OCI-LY7 (cell line): ENCODE measurements around the gene CPNE9. TPM values are rescaled to one million over a fixed set of nuclear protein-coding genes. Genes with fewer than 3 reads are reported as not detected.
"Not testable (repeated sequence)": the region's sequence is repeated elsewhere in the genome, so short reads cannot be mapped to it uniquely, and the experiment has no call there.

ENCODE experiments used
- BruUV-seq: library from RNA; stranded (reverse); fragments of 400-500 nt; replicated peaks from 2 replicates; lab custom pipeline; 2021; lab: Mats Ljungman, UMichigan
- CTCF ChIA-PET: fragments of 300-600 bp; sonication (Branson Sonifier 250); formaldehyde crosslinking; loops from one replicate; lab custom pipeline; 2022; ENCODE audit warnings: antibody characterized with exemption; ENCODE audit not compliant: unreplicated experiment; lab: Charles Lee
- POLR2A ChIA-PET: fragments of 300-600 bp; sonication (Branson Sonifier 250); formaldehyde crosslinking; loops from one replicate; lab custom pipeline; 2022; ENCODE audit warnings: antibody characterized with exemption; lab: Charles Lee
- DNase-seq: peaks from one replicate; pipeline ENCODE4 v3.0.0-alpha.2; 2015; ENCODE audit warnings: low spot score
- H2AFZ ChIP-seq: fragments of 200-600 bp; sonication (generic), shearing (Covaris generic); 2 replicates; pipeline ENCODE4 v1.6.1; 2014; ENCODE audit warnings: mild to moderate bottlenecking, antibody characterized with exemption, low read length, moderate library complexity
- H3K27ac ChIP-seq: fragments of 200-600 bp; sonication (generic); 2 replicates; pipeline ENCODE4 v1.5.1; 2014; ENCODE audit warnings: mixed run types, low read depth, mild to moderate bottlenecking, moderate library complexity, low read length, inconsistent platforms; ENCODE audit not compliant: poor library complexity, severe bottlenecking
- H3K36me3 ChIP-seq: fragments of 200-600 bp; sonication (generic); 2 replicates; pipeline ENCODE4 v1.6.1; 2014; ENCODE audit warnings: mild to moderate bottlenecking, antibody characterized with exemption, low read length, moderate library complexity, mixed read lengths; ENCODE audit not compliant: insufficient read depth
- H3K4me1 ChIP-seq: fragments of 200-600 bp; sonication (generic); 2 replicates; pipeline ENCODE4 v1.5.1; 2014; ENCODE audit warnings: mild to moderate bottlenecking, low read length; ENCODE audit not compliant: insufficient read depth, poor library complexity, severe bottlenecking
- H3K4me2 ChIP-seq: fragments of 200-600 bp; sonication (generic); 2 replicates; pipeline ENCODE4 v1.6.1; 2014; ENCODE audit warnings: mild to moderate bottlenecking, low read length
- H3K4me3 ChIP-seq: fragments of 200-600 bp; sonication (generic); 2 replicates; pipeline ENCODE4 v1.5.1; 2014; ENCODE audit warnings: mild to moderate bottlenecking, low read depth, low read length; ENCODE audit not compliant: poor library complexity, severe bottlenecking
- H3K79me2 ChIP-seq: fragments of 200-600 bp; sonication (generic); 2 replicates; pipeline ENCODE4 v1.6.1; 2016; ENCODE audit warnings: low read depth, mild to moderate bottlenecking, low read length, moderate library complexity, mixed read lengths; ENCODE audit not compliant: insufficient read depth
- H3K9me2 ChIP-seq: fragments of 200-600 bp; sonication (generic); 2 replicates; pipeline ENCODE4 v1.6.1; 2016; ENCODE audit warnings: mild to moderate bottlenecking, low read length, mixed read lengths; ENCODE audit not compliant: insufficient read depth
- H3K9me3 ChIP-seq: fragments of 200-600 bp; sonication (generic); 2 replicates; pipeline ENCODE4 v1.6.1; 2014; ENCODE audit warnings: mild to moderate bottlenecking, mixed run types, low read length, mixed read lengths
- H4K20me1 ChIP-seq: fragments of 200-600 bp; sonication (generic); 2 replicates; pipeline ENCODE4 v1.6.1; 2014; ENCODE audit warnings: mild to moderate bottlenecking, antibody characterized with exemption, low read length, moderate library complexity, mixed read lengths; ENCODE audit not compliant: insufficient read depth
- EZH2phosphoT487 ChIP-seq: fragments of 200-600 bp; sonication (generic); IDR thresholded peaks from 2 replicates; pipeline ENCODE4 v1.6.1; 2018; ENCODE audit warnings: low read depth, borderline replicate concordance, mild to moderate bottlenecking, mixed run types, antibody characterized with exemption, low read length, moderate library complexity, mixed read lengths
- intact Hi-C: fragments of 100-400 bp; cut with micrococcal nuclease; formaldehyde crosslinking; loops from one replicate; pipeline ENCODE4 v1.10.0; 2022; ENCODE audit not compliant: unreplicated experiment
- total RNA-seq, 2 experiments: library from RNA; depleted of rRNA in 1 of 2; stranded (reverse); fragments of >200 nt in 1 of 2; shearing (Covaris generic) in 1 of 2; gene quantifications; 2 replicates each; pipeline ENCODE4 v1.2.3, GENCODE V29; 2014 to 2022
- TF ChIP-seq, protein P1 (sequence below): fragments of 200-600 bp; sonication (generic); conservative IDR thresholded peaks from 2 replicates; pipeline ENCODE4 v1.5.1; 2014; ENCODE audit warnings: mild to moderate bottlenecking, antibody characterized with exemption, low read length, moderate library complexity, mixed read lengths

The CPNE9 gene
- total RNA-seq, 2 experiments from 2014 or later: not detected

DNA sequence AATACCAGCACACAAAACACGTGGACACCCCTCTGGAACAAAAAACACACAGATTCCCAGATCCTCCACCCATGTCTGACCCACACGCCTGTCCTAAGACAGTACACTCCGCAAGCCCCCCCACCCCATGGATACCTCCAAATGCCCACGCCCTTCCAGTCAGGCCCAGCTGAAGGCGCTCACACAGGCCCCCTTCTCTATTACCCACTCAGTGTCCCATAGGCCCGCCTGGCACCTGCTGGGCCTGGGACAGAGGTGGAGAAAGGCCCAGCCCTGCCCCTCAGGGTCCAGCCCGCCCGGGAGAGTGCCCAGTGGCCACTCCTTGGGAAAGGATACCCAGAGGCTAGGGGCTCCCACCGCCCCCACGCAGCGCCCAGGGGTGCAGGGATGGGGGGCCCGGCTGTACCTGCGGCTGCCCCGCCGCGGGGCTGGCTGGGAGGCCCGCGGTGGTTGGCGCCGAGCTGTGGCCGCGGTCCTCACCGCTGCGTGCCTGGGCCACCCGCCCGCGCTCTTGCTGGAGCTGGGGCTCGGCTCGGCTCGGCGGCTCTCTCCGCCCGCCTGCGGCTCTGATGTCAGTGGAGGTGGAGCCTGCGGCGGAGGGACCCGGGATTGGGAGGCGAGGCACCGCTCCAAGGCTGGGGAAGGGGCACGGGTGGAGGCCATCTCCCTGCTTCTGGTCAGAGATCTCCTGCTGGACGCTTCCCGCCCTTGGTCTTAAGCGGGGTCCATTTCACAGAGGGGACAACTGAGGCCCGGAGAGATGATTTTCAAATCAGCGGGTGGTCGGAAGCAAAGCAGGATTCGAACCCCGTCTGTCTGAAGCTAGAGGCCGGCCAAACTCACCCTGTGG is 66.0 kb downstream of the CPNE9 start, which contains the start of gene CAMK1:
TSS of gene CAMK1 (minus strand) at position 522 of the 850 bp plus-strand sequence. CDS start 2,198 bp downstream, outside the sequence.
- H3K79me2 ChIP-seq: no peaks in the 10 kb centered on the region
- DNase-seq: no peak
- no peaks in the 10 kb centered on the region for H4K20me1 ChIP-seq
- intact Hi-C loops: no loop called here
- H3K9me2 ChIP-seq: no peaks in the 10 kb centered on the region
- no TSS peak for BruUV-seq
- no peak for TF ChIP-seq EZH2phosphoT487
- TF ChIP-seq, protein P1, sequence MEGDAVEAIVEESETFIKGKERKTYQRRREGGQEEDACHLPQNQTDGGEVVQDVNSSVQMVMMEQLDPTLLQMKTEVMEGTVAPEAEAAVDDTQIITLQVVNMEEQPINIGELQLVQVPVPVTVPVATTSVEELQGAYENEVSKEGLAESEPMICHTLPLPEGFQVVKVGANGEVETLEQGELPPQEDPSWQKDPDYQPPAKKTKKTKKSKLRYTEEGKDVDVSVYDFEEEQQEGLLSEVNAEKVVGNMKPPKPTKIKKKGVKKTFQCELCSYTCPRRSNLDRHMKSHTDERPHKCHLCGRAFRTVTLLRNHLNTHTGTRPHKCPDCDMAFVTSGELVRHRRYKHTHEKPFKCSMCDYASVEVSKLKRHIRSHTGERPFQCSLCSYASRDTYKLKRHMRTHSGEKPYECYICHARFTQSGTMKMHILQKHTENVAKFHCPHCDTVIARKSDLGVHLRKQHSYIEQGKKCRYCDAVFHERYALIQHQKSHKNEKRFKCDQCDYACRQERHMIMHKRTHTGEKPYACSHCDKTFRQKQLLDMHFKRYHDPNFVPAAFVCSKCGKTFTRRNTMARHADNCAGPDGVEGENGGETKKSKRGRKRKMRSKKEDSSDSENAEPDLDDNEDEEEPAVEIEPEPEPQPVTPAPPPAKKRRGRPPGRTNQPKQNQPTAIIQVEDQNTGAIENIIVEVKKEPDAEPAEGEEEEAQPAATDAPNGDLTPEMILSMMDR: no peak
- no peak within 1 kb of the TSS for H3K4me3 ChIP-seq
- H3K36me3 ChIP-seq: peaks cover 3% of the 10 kb centered on the region; the same call in 1 of the 2 replicates
- H2AFZ ChIP-seq: no peak within 1 kb of the TSS
- H3K27ac ChIP-seq: no peak within 1 kb of the TSS
- H3K4me1 ChIP-seq: peaks cover 7% of the 10 kb centered on the region
- CTCF ChIA-PET: no interaction called here
- POLR2A ChIA-PET: no interaction called here
- H3K9me3 ChIP-seq: no peaks in the 10 kb centered on the region
- no peak within 1 kb of the TSS for H3K4me2 ChIP-seq

DNA sequence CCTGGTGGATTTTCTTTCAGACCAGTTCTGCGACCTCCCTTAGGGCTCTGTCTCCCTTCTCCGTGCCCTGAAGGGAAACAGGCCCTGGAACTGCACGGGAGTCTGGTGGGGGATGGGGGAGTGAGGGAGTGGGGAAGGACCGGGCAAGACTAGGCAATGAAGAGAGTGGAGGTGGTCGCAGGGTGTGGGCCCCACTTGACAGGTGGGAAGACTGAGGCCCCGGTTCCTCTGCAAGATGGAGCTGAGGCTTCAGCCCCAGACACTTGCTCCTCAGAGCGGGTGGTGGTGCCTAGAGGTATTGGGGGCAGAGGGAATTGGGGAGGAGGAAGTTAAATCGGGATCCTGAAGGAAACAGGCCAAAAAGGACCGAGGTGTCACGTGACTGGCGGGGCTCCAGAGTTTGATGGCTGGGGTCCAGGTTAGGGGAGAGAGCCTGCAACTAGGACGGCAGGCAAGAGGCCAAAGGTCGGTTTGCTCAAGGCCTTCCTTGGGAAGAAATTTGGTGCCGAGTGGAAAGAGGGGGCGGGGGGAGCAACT is 66.7 kb downstream of the CPNE9 start:
- Histone ChIP-seq H3K9me2 (no peaks in the 10 kb centered on the region), H3K27ac (no peak overlapping the region), H3K79me2 (no peaks in the 10 kb centered on the region), H2AFZ (no peak overlapping the region), H3K9me3 (no peaks in the 10 kb centered on the region), H4K20me1 (no peaks in the 10 kb centered on the region), H3K4me2 (no peak overlapping the region), H3K36me3 (no peaks in the 10 kb centered on the region), H3K4me3 (no peak overlapping the region), H3K4me1 (peaks cover 7% of the 10 kb centered on the region)
- DNase-seq: no peak
- ChIA-PET CTCF (no interaction called here), POLR2A (no interaction called here)
- BruUV-seq: no TSS peak
- intact Hi-C loops: no loop called here
- no peak for TF ChIP-seq EZH2phosphoT487
- TF ChIP-seq, protein P1: no peak

DNA sequence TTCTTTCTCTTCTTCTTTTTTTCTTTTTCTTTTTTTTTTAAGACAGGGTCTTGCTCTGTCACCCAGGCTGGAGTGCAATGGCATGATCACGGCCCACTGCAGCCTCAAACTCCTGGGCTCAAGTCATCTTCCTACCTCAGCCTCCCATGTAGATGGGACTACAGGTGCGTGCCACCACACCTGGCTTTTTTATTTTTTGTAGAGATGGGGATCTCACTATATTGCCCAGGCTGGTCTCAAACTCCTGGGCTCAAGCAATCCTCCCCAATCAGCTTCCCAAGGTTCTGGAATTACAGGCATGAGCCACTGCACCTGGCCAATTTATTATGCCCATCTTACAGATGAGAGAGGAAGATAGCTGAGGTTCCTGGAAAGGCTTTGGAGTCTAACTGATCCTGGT is 67.4 kb downstream of the CPNE9 start:
- H3K4me1 ChIP-seq, H3K9me3 ChIP-seq, H3K9me2 ChIP-seq, H3K36me3 ChIP-seq, H3K4me3 ChIP-seq, H2AFZ ChIP-seq, H4K20me1 ChIP-seq, DNase-seq, BruUV-seq, intact Hi-C loops, H3K27ac ChIP-seq, H3K4me2 ChIP-seq, H3K79me2 ChIP-seq, CTCF ChIA-PET: not testable (repeated sequence)
- POLR2A ChIA-PET: interaction anchor here (0.7 to 1.3 kb wide), 2 partner anchors 10 to 11 kb away, joined by 3 read pairs; no protein-coding TSS in a partner anchor
